ENCODE measurements around the gene MKRN2OS. TPM values are rescaled to one million over a fixed set of nuclear protein-coding genes. Genes with fewer than 3 reads are reported as not detected.

MKRN2OS gene
- total RNA-seq, 4 donors from 2014 or later: 3.8 to 9.7 TPM; not detected in 2

GRCh38 chr3:12490547-12490946, 54.8 kb downstream of the MKRN2OS start:
- Histone ChIP-seq H3K9me3 (no peaks in the 10 kb centered on the region), H3K36me3 (peaks cover 0 to 14% (median 5%) of the 10 kb centered on the region in 4 donors), H3K27ac (no peak overlapping the region), H3K27me3 (no peaks in the 10 kb centered on the region), H3K4me1 (peaks cover 0 to 2% (median under 1%) of the 10 kb centered on the region in 4 donors), H3K4me3 (no peak overlapping the region)
- no peak for DNase-seq
- WGBS, 2 donors (ENCODE audit: low coverage in 1 of 2): 90% methylated on average over 3 of the region's 3 CpGs; no CpG with 5 or more reads in 1 of the 2 donors
- intact Hi-C loops (cut with DNase I; ENCODE audit: low total_unique reads): no loop called here
- no peak for TF ChIP-seq POLR2A (IDR thresholded peaks at IDR 0.05)
- TF ChIP-seq, protein P1, sequence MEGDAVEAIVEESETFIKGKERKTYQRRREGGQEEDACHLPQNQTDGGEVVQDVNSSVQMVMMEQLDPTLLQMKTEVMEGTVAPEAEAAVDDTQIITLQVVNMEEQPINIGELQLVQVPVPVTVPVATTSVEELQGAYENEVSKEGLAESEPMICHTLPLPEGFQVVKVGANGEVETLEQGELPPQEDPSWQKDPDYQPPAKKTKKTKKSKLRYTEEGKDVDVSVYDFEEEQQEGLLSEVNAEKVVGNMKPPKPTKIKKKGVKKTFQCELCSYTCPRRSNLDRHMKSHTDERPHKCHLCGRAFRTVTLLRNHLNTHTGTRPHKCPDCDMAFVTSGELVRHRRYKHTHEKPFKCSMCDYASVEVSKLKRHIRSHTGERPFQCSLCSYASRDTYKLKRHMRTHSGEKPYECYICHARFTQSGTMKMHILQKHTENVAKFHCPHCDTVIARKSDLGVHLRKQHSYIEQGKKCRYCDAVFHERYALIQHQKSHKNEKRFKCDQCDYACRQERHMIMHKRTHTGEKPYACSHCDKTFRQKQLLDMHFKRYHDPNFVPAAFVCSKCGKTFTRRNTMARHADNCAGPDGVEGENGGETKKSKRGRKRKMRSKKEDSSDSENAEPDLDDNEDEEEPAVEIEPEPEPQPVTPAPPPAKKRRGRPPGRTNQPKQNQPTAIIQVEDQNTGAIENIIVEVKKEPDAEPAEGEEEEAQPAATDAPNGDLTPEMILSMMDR (IDR thresholded peaks at IDR 0.05): no peak
- no peak for TF ChIP-seq EP300 (IDR thresholded peaks at IDR 0.05; ENCODE audit: low read depth)
- TF ChIP-seq POLR2AphosphoS5 (IDR thresholded peaks at IDR 0.05): no peak
- in situ Hi-C loops (cut with MboI; ENCODE audit: low pct_ligation_motif_present in 1 of 4, low pct_unique_long_range_greater_than_20kb in 1 of 4, low sequenced_read_pairs in 3 of 4): loop anchor here in 1 of 4 donors (25.0 kb wide), 1 partner anchor 353 kb away; no protein-coding TSS in a partner anchor

DNA sequence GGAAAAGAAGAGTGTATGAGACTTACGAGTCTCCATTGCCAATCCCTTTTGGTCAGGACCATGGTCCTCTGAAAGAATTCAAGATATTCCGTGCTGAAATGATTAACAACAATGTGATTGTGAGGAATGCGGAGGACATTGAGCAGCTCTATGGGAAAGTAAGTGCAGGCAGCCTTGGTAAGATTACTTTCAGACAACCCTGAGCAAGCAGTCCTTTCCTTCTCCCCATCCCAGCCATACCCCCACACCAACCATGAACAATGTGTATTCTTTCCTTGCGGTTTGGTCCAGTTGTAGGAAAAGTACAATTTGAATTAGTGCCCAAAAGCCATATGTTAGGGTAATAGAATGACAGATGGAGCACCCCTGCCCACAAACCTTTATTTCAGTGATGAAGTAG, 55.5 kb downstream of the MKRN2OS start:
- Histone ChIP-seq H3K36me3 (peaks cover 0 to 12% (median 5%) of the 10 kb centered on the region in 4 donors), H3K9me3 (no peaks in the 10 kb centered on the region), H3K27me3 (no peaks in the 10 kb centered on the region), H3K27ac (no peak overlapping the region), H3K4me3 (no peak overlapping the region), H3K4me1 (peaks cover 5 to 9% (median 7%) of the 10 kb centered on the region in 4 donors)
- no peak for DNase-seq
- 72 to 87% methylated on average over 4 of the region's 4 CpGs for WGBS, 2 donors (ENCODE audit: low coverage in 1 of 2)
- in situ Hi-C loops (cut with MboI; ENCODE audit: low pct_ligation_motif_present in 1 of 4, low pct_unique_long_range_greater_than_20kb in 1 of 4, low sequenced_read_pairs in 3 of 4): loop anchor here in 1 of 4 donors (25.0 kb wide), 1 partner anchor 353 kb away; no protein-coding TSS in a partner anchor
- TF ChIP-seq, protein P1 (IDR thresholded peaks at IDR 0.05): no peak
- TF ChIP-seq POLR2AphosphoS5 (IDR thresholded peaks at IDR 0.05) (no peak), POLR2A (IDR thresholded peaks at IDR 0.05) (no peak), EP300 (IDR thresholded peaks at IDR 0.05; ENCODE audit: low read depth) (no peak)
- intact Hi-C loops (cut with DNase I; ENCODE audit: low total_unique reads): no loop called here

Small RNA genes lying within 50 kb of the gene (small RNA-seq; reads per million reads assigned to genes)
- 0 reads per million in 4 donors for gene RF00017
- gene RNA5SP123: 0 to 0.24 (median 0) reads per million in 4 donors
- gene RNU6-377P: 0 reads per million in 4 donors

Other genes starting within 250 kb of the MKRN2OS start
- gene TSEN2, start 61.0 kb downstream of the MKRN2OS start, total RNA-seq: 10 to 100 TPM; 20.9 to 47.6 (median 30.1) TPM
- gene MKRN2, start 11.6 kb upstream of the MKRN2OS start, total RNA-seq: 10 to 100 TPM; 22.9 to 30.6 (median 25.4) TPM
- 100 to 1,000 TPM in 3 of 4 donors, 10 to 100 TPM in 1; 98.4 to 283 (median 132) TPM for gene RAF1, start 118.6 kb upstream of the MKRN2OS start, total RNA-seq
- gene TMEM40, start 213.8 kb upstream of the MKRN2OS start, total RNA-seq: not detected